HG03103 (cell line): ENCODE data around the gene PTMA.
"Not testable (repeated sequence)": the region's sequence is repeated elsewhere in the genome, so short reads cannot be mapped to it uniquely, and the experiment has no call there.

Experiments
- ATAC-seq: cut with Tn5 transposase; IDR thresholded peaks from one replicate; pipeline ENCODE4 v1.9.1; 2021; ENCODE audit warnings: low read depth; ENCODE audit not compliant: unreplicated experiment

PTMA gene

DNA sequence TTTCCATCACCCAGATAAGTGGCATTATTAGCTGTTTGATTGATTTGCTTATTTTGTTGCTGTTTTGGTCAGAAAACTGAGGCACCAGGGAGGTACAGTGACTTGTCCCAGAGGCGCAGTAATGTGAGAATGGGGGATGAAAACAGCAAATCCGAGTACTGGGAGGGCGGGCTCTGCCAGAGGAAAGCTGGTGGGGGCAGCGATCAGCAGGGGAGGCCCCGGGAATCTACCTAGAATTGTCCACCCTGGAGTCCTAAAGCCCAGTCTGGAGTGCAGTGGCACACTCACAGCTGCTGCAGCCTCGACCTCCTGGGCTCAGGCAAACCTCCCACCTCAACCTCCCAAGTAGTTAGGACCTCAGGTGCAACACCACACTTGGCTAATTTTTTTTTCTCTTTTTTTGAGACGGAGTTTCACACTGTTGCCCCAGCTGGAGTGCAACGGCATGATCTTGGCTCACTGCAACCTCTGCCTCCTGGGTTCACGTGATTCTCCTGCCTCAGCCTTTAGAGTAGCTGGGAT lies 17.0 kb upstream of the PTMA start:
- ATAC-seq: no peak

DNA sequence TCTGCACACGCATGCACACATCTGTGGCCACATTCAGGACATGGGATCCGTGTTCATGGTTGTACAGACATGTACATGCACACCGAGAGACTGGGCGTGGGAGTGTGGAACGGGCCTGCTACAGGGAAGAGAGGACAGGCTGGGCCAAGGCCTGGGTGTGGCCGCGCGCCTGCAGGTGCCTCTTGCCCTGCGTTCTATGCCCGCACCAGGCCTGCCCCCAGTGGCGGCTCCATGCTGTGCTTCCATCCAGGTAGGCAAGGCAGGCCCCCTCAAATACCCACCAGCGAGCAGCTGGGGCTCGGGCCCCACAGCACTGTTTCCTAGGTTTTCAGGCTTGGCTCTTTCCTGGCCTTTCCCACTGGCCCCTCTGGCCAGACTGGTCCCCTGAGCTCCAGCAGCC lies 15.5 kb upstream of the PTMA start:
- ATAC-seq: no peak

GRCh38 chr2:231693956-231694355 lies 14.4 kb upstream of the PTMA start:
- no peak for ATAC-seq

DNA sequence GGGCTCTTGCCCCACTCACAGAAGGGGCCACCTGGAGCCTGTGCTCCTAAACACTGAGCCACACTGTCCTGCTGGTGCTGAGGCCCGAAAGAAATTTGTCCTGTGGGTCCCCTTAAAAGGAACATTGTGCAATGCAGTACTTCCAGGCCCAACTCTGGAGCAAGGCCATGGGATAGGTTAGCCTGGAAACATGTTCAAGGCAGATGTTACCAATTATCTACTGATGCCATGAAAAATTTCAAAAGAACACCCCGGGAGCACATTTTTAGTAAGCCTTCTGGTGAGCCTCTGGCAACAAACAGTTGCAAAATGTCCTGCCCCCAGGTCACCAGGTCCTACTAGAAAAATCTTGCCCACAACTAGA lies 12.3 kb upstream of the PTMA start:
- no peak for ATAC-seq

DNA sequence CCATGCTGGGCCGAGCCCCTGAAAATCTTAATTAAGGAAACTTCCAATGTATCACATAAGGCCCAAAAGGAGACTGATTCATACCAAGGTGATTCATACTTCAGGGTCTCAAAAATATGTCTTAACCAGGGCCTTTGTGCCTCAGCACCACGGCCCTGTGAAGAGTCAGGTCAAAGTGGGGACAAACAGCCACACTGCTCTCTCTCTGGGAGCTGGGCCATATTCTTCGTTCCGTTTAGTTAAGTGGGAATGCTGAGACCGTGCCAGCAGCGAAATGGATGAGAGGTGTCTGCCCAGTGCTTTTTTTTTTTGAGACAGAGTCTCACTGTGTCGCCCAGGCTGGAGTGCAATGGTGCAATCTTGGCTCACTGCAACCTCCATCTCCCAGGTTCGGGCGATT lies 9.3 kb upstream of the PTMA start:
- ATAC-seq: no peak

- no peak for ATAC-seq
These were observed 6.6 kb upstream of the PTMA start for GRCh38 chr2:231701456-231702373.

DNA sequence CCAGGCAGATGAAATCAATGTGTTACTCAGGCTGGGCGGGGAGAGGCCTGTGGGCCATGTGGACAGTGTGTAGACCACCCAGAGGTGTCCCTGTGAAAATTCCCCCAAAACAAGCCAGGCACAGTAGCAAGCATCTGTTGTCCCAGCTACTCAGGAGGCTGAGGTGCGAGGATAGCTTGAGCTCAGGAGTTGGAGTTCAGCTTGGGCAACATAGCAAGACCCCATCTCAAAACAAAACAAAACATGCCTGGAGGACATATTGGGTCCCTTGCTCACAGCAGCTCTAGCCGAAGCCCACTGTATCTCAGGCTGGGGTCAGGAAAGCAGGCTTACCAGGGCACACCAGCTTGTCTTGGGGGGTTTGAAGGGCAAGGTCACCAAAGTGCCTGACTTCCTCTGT lies 4.3 kb upstream of the PTMA start:
- ATAC-seq: no peak

GRCh38 chr2:231706731-231707624 lies 1.3 kb upstream of the PTMA start:
- ATAC-seq: peak; percentile 28

GRCh38 chr2:231707625-231707926 lies 749 bp upstream of the PTMA start:
- no peak for ATAC-seq

DNA sequence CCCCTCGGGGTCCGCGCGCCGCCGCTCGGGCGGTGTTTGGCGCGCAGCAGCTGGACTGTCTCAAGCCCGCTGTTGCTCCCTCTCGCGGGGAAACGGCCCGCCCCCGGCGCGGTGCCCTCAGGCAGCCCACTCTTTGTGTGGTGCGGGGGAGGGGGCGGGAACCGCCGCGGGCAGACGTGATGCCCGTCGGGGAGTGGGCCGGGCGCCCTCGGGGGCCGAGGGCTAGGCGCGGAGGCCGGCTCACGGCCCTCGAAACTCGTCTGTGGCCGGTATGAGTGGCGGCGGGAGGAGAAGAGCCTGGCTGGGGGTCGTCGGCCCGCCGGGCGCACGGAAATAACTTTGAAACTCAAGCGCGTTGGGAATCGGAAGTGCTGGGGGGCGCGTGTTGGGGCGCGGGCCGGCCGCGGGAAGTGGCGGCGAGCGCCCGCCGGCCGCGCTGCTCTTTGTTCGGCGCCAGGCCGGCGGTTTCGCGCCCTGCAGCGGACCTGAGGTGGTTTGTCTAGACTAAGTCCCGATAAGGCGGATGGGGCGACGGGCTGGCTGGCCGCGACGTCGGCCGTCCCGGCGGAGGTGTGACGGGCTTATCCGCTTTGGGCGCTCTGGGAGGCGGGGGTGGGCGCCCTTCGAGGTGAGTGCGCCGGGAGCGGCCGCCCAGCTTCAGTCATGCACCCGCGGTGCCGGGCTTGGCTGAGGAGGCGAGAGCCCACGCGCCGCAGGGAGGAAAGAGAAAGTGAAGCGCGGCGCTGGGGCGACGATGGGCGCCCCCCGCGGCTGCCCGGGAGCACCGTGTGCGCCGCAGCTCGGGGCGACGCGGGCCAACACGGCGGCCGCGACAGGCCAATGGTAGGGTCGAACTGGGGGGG lies 679 bp downstream of the PTMA start:
- ATAC-seq: no peak

GRCh38 chr2:231709636-231709980 lies 1.3 kb downstream of the PTMA start:
- ATAC-seq: no peak

DNA sequence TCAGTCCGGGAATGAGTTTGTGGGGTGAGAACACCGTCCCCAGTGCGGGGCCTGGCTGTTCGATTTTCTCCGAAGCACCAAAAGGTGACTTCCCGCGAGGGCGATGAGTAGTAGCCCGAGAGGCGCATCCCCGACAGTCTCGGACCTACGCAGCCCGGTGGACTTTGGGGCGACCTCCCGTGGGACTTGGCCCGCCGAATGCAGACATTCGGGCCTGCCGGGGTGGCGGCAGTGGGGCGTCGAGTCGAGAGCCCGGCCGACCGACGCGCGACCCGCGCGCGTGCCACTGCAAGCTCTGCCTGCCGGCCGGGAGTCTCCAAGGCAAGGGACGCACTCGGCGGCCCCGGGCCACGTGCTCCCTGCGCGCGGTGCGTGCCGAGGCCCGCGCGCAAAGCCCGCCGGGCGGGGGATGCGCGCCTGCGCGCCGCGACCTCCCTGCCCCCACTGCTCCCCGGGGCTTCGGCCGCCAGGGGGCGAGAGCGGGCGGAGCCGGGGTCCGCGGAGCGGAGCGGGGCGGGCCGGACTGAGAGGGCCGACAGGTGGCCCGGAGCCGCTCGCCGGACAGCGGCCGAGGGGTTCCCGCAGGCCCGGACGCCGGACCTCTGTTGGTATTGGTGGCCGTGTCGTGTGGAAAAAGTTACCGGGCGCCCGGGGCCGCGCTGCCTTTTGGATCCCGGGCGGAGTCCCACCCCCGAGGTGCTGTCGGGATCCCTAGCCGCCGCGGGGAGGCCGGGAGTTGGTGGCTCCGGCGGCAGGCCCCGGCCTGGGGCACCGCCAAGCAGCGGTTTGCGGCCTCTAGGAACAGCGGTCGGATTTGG lies 1.9 kb downstream of the PTMA start:
- no peak for ATAC-seq

DNA sequence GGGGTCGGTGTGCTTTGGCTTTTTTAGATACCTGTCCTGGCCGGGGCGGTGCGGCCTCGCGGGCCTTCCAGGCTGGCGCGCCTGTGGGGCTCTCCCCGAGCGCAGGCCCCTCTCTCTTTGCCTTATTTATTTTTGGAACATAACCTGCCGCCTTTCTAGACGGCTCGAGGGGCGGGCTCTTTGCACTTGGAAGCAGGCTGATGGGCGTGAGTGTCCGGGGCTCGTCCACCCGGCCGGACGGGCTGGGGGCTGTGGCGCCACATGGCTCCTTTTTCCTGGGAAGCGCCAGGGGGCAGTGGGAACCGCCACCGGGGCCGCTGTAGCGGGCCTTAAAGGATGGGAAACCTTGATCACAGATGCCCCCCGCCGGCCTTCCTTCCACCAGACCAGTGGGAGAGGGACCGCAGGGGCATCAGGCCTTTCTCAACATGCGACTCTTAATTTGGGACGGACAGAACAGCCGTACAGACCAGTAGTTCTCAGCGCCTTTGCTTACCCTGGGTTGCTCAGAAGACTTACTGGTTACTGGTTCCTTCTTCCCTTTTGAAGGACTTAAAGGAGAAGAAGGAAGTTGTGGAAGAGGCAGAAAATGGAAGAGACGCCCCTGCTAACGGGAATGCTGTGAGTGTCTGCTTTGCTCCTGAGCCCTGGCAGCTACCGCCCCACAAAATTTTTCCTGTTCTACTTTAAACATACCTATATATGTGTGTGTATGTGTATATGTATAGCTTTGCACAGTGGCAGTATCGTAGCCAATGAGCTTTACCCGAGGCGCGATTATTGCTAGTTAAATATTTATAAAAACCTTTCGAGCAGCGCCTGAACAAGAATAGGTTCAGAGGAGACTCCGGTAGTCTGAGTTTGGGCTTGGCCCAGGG lies 2.7 kb downstream of the PTMA start:
- no peak for ATAC-seq

DNA sequence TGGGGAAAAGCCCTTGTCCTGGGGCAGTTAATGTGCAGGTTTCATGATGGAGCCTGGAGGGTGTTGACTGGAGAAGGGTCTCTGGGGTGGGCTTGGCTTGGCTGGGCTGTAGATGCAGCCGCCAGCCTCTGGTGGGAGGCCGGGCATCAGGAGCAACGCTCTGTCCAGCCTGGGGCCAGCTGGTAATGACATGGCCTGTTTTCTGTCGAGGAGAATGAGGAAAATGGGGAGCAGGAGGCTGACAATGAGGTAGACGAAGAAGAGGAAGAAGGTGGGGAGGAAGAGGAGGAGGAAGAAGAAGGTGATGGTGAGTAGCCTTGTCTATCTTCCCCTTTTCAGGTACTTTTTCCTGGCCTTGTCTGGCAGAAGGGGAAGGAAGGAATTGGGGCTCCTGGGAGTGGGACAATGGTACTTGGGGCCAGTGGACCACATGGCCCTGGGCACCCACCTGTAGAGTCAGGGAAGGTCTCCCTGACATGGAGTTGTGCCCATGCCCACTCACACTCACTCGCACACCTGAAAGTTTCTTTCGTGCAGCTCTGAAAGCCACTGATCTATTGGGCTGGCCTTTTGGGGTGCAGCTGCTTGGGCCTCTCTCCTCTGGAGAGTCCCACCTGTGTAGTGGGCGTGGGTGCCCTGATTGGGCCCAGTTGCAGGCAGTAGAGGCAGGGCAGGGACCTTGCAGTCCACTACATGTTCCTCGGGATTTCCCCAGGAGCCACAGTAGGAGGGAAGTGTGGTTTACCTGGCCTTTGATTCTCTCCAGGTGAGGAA lies 3.5 kb downstream of the PTMA start:
- ATAC-seq: no peak

DNA sequence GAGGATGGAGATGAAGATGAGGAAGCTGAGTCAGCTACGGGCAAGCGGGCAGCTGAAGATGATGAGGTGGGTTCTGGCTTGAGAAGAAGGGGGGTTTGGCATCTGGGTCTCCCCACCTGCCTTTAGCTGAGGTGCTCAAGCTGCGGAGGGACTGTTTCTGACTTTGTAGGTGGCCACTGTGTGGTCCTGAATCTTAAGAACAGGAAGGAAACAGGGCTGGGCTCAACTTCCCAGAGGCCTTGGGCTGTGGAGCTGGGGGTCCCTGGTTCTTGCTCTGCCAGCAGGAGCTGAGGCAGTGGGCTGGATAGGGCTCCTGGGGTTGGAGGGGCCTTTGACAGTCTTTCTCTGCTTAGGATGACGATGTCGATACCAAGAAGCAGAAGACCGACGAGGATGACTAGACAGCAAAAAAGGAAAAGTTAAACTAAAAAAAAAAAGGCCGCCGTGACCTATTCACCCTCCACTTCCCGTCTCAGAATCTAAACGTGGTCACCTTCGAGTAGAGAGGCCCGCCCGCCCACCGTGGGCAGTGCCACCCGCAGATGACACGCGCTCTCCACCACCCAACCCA lies 4.2 kb downstream of the PTMA start:
- not testable (repeated sequence) for ATAC-seq

- ATAC-seq: not testable (repeated sequence)
These were observed 5.0 kb downstream of the PTMA start for GRCh38 chr2:231713406-231713729.

DNA sequence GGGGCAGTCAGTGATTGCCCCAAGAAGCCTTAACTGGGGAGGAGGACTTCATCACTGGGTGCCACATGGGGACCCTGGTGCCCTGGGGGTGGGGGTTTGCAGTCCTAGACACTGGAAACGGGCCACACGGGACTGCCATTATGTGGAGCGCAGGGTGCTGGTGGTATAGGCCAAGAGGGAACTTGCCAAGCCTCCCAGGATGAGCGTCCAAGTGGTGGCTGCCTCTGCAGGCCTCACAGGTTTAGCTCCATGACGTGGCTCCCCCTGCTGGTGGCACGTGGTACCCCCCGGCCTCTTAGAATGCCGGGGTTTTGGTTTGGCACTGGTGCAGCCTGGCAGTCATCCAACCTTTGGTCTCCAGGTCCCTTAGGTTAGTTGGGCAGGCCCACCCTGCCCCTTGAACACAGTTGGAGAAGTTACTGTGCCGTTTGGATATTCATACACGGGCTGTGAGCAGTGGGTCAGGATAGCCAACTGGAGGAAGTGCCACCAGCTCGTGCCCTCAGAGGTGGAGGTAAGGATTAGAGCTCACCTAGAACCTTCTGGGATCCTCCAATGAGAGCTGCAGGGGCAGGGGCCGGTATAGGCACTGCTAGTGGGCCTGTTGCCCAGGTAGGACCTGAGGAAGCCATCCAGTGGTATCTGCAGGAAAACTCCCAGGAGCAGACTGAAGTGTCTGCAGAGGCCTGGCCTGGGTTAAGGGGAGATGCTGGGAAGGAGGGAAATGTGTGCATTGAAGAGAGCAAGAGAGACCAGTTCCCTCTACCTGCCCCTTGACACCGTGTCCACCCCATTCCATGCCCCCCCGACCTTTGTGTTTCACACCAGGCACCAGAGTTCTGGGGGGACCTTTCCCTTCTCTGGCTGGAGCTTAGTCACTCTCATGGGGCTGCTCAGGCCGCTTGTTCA lies 5.7 kb downstream of the PTMA start:
- ATAC-seq: no peak
